Gastroesophageal sphincter (tissue), 4 donors: Measurements from ENCODE around the gene DYRK3. TPM values are rescaled to one million over a fixed set of nuclear protein-coding genes. Genes with fewer than 3 reads are reported as not detected.

Experiments
- ATAC-seq: fragments of 150-250 bp; one replicate; pipeline ENCODE4 v1.9.1; 2016; ENCODE audit warnings: mild to moderate bottlenecking, moderate library complexity
- H3K27ac ChIP-seq, 4 donors: fragments of 200-600 bp; sonication (generic) in 3 of 4; 1 replicate in 3 of 4; 2 replicates in 1 of 4; pipeline ENCODE4 v1.5.1; 2016 to 2019
- H3K27me3 ChIP-seq: fragments of 200-600 bp; sonication (generic); one replicate; pipeline ENCODE4 v1.5.1; 2019
- H3K36me3 ChIP-seq, 2 donors: fragments of 200-600 bp; sonication (generic); one replicate each; pipeline ENCODE4 v1.5.1; 2019; ENCODE audit warnings: control low read depth in 1 of 2
- H3K4me1 ChIP-seq, 3 donors: fragments of 200-600 bp; sonication (generic); 1 replicate in 2 of 3; 2 replicates in 1 of 3; pipeline ENCODE4 v1.5.1; 2016 to 2019; ENCODE audit warnings: control low read depth in 2 of 3
- H3K4me3 ChIP-seq, 2 donors: fragments of 200-600 bp; sonication (generic); one replicate each; pipeline ENCODE4 v1.5.1; 2019; ENCODE audit warnings: mild to moderate bottlenecking in 1 of 2, moderate library complexity in 1 of 2
- H3K9me3 ChIP-seq, 3 donors: fragments of 200-600 bp; sonication (generic); one replicate each; pipeline ENCODE4 v1.5.1; 2017 to 2019; ENCODE audit warnings: control low read depth in 2 of 3
- CTCF ChIP-seq, 4 experiments: fragments of 200-600 bp in 2 of 4; fragments of 450-650 bp in 2 of 4; sonication (generic) in 1 of 4; IDR thresholded peaks; one replicate each; pipeline ENCODE4 v1.5.1; 2017 to 2019; ENCODE audit warnings: antibody characterized with exemption in 4 of 4, mild to moderate bottlenecking in 2 of 4, moderate library complexity in 2 of 4
- EP300 ChIP-seq: sonication (generic); formaldehyde crosslinking; IDR thresholded peaks from one replicate; pipeline ENCODE4 v1.6.1; 2017; ENCODE audit warnings: antibody characterized with exemption, mild to moderate bottlenecking
- POLR2A ChIP-seq, 2 donors: fragments of 450-650 bp; IDR thresholded peaks; one replicate each; pipeline ENCODE4 v1.6.1; 2017; ENCODE audit warnings: antibody characterized with exemption in 2 of 2, mild to moderate bottlenecking in 2 of 2, moderate library complexity in 1 of 2
- POLR2AphosphoS5 ChIP-seq: sonication (generic); formaldehyde crosslinking; IDR thresholded peaks from one replicate; pipeline ENCODE4 v1.6.1; 2017; ENCODE audit warnings: antibody characterized with exemption
- WGBS, 2 donors: methylation state at CpG; one replicate each; pipeline ENCODE4 v1.1.5; 2018; ENCODE audit warnings: low coverage in 1 of 2; 5-methylcytosine and 5-hydroxymethylcytosine counted together
- total RNA-seq, 4 donors: library from RNA; depleted of rRNA; stranded (reverse); fragments of >200 nt; gene quantifications; one replicate each; pipeline ENCODE4 v1.1.0, GENCODE V29; 2016

The DYRK3 gene
- total RNA-seq, 4 donors from 2014 or later = 5.0 to 14.9 (median 8.4) TPM

DNA sequence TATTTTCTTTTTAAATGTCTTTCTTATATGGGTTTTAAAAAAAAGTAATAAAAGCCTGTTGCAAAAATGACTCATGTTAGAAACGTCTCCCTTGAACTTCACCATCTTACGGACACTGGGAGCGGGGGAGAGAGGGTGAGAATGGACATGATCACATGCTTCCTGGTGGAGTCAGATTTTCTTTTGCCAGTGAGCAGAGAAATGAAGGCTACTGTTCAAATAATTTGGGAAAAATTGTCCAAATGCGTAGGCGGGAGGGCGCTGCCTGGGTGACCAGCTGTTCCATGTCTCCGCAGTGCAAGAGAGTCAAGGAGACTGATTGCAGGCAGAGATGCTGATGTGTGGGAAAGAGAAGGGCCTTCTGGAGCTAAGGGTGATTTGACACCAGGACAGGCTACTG is 46.1 kb upstream of the DYRK3 start:
- peaks cover 0 to 44% (median 3%) of the 10 kb centered on the region in 3 donors for H3K4me1 ChIP-seq
- H3K9me3 ChIP-seq = no peaks in the 10 kb centered on the region
- no peaks in the 10 kb centered on the region for H3K27me3 ChIP-seq
- TF ChIP-seq EP300 (no peak), POLR2AphosphoS5 (peak; percentile 64)
- H3K27ac ChIP-seq = peak overlapping the region in 2 of 4 donors; percentile 19 to 58
- H3K36me3 ChIP-seq = peaks cover 0 to 100% of the 10 kb centered on the region in 2 donors
- 52 to 57% methylated on average over 7 of the region's 7 CpGs for WGBS, 2 donors
- ATAC-seq = peak; percentile 82
- H3K4me3 ChIP-seq = no peak overlapping the region

GRCh38 chr1:206590025-206590758 is 45.1 kb upstream of the DYRK3 start:
- ATAC-seq = no peak
- Histone ChIP-seq H3K27ac (peak overlapping the region in 1 of 4 donors; percentile 47), H3K9me3 (no peaks in the 10 kb centered on the region), H3K36me3 (peaks cover 0 to 100% of the 10 kb centered on the region in 2 donors), H3K4me3 (no peak overlapping the region), H3K4me1 (peaks cover 0 to 39% (median 3%) of the 10 kb centered on the region in 3 donors), H3K27me3 (no peaks in the 10 kb centered on the region)
- 35 to 65% methylated on average over 7 to 8 of the region's 8 CpGs for WGBS, 2 donors
- TF ChIP-seq CTCF (IDR thresholded peaks at IDR 0.05) = peak in 1 of 4 experiments; percentile 11
- TF ChIP-seq POLR2A (IDR thresholded peaks at IDR 0.05) = no peak
- TF ChIP-seq EP300 = no peak

- WGBS, 2 donors = 67 to 78% methylated on average over 3 to 4 of the region's 5 CpGs
- Histone ChIP-seq H3K36me3 (peaks cover 0 to 100% of the 10 kb centered on the region in 2 donors), H3K27ac (no peak overlapping the region), H3K4me1 (peaks cover 0 to 38% (median 3%) of the 10 kb centered on the region in 3 donors), H3K27me3 (no peaks in the 10 kb centered on the region), H3K4me3 (no peak overlapping the region), H3K9me3 (no peaks in the 10 kb centered on the region)
- TF ChIP-seq EP300 (no peak), POLR2A (IDR thresholded peaks at IDR 0.05) (no peak), CTCF (IDR thresholded peaks at IDR 0.05) (no peak), POLR2AphosphoS5 (no peak)
- ATAC-seq = no peak
Measured at GRCh38 chr1:206591226-206591625, 44.1 kb upstream of the DYRK3 start.

GRCh38 chr1:206591696-206592095 is 43.6 kb upstream of the DYRK3 start:
- ATAC-seq = no peak
- H3K27me3 ChIP-seq = no peaks in the 10 kb centered on the region
- H3K4me1 ChIP-seq = peaks cover 0 to 35% (median 3%) of the 10 kb centered on the region in 3 donors
- H3K4me3 ChIP-seq = no peak overlapping the region
- 78 to 84% methylated on average over 8 of the region's 9 CpGs for WGBS, 2 donors
- no peaks in the 10 kb centered on the region for H3K9me3 ChIP-seq
- no peak for TF ChIP-seq EP300
- no peak for TF ChIP-seq POLR2A (IDR thresholded peaks at IDR 0.05)
- TF ChIP-seq POLR2AphosphoS5 = no peak
- no peak for TF ChIP-seq CTCF (IDR thresholded peaks at IDR 0.05)
- H3K36me3 ChIP-seq = peaks cover 0 to 100% of the 10 kb centered on the region in 2 donors
- H3K27ac ChIP-seq = no peak overlapping the region

DNA sequence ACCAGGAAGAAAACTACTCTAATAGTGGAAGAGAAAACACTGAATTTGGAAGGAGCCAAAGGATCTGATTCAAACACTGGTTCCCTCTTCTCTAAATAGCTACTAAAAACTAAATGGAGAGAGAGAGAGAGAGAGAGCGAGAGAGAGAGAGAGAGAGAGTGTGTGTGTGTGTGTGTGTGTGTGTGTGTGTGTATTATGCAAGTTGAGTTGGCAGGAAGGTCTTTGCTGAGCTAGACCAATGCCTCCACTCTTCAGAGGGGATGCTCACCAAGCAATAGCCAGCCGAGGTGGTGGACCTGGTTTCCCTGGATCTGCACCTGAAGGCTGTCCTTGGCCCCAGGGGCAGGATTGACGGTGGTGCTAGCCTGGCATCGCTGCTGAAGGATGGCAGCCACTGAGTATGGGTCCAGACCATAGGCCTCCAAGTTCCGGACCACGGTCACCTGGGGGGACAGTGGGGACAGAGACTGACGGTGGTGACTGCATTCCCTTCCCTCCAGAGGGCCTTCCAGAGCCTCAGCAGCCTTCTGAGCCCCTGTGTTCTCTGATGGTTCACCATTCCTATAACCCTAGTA is 41.9 kb upstream of the DYRK3 start:
- H3K27ac ChIP-seq = no peak overlapping the region
- no peaks in the 10 kb centered on the region for H3K27me3 ChIP-seq
- no peak overlapping the region for H3K4me3 ChIP-seq
- H3K36me3 ChIP-seq = peaks cover 0 to 100% of the 10 kb centered on the region in 2 donors
- no peaks in the 10 kb centered on the region for H3K9me3 ChIP-seq
- H3K4me1 ChIP-seq = peaks cover 0 to 17% (median 3%) of the 10 kb centered on the region in 3 donors
- 92 to 100% methylated on average over 1 to 5 of the region's 7 CpGs for WGBS, 2 donors
- no peak for ATAC-seq
- TF ChIP-seq POLR2AphosphoS5 (no peak), EP300 (no peak), POLR2A (IDR thresholded peaks at IDR 0.05) (no peak), CTCF (IDR thresholded peaks at IDR 0.05) (no peak)
